ENCODE results near the gene CDH4.
"Not testable (repeated sequence)": the region's sequence is repeated elsewhere in the genome, so short reads cannot be mapped to it uniquely, and the experiment has no call there.

The CDH4 gene

DNA sequence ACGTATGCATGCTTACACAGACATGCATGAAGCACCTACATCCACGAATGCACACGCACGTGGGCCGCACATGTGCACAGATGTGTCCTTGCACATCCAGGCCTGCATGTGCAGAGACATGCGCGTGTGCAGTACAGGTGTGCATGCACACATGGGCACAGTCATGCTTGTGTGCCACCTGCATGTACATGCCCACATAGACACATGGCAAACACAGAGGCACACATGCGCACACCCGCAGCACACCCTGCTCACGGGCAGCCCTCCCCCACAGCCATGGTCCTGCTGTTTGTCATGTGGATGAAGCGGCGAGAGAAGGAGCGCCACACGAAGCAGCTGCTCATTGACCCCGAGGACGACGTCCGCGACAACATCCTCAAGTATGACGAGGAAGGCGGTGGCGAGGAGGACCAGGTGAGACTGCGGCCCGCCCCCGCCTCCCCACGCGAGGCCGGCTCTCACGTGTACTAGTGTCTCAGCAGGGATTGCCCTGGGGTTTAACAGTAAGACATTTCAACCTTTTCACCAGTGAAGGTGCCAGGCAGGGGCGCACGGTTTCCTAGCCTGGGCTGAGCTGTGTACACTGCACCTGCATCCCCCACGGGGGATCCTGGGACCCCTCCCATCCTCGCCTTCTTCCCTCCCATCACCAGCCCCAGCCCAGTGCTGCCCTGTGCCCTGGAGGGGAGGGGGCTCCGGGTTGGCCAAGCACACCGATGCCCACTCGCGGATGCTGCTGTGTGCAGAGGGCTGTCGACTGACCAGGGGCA lies 680.8 kb downstream of the CDH4 start:
- no peak for DNase-seq (ENCODE audit: low spot score)

DNA sequence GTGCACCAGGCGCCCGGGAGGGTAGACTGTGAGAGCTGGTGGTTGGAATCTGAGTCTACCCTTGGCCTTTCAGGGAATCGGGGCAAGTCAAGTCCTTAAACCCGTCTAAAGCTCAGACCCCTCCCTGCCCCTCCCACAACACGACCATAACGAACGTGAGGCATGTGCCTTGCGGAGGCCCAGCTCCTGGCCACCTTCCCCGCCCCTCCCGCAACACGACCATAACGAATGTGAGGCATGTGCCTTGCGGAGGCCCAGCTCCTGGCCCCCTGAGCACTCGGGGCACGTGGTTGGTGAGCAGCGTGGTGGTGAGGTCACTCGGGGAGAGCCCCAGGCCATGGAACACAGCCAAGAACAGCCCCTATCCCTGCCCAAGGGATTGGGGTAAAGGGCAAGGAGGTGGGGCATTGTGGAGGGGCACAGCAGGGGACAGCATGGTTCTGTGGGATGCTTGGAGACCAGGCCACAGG lies 681.5 kb downstream of the CDH4 start:
- DNase-seq (ENCODE audit: low spot score) = no peak

DNA sequence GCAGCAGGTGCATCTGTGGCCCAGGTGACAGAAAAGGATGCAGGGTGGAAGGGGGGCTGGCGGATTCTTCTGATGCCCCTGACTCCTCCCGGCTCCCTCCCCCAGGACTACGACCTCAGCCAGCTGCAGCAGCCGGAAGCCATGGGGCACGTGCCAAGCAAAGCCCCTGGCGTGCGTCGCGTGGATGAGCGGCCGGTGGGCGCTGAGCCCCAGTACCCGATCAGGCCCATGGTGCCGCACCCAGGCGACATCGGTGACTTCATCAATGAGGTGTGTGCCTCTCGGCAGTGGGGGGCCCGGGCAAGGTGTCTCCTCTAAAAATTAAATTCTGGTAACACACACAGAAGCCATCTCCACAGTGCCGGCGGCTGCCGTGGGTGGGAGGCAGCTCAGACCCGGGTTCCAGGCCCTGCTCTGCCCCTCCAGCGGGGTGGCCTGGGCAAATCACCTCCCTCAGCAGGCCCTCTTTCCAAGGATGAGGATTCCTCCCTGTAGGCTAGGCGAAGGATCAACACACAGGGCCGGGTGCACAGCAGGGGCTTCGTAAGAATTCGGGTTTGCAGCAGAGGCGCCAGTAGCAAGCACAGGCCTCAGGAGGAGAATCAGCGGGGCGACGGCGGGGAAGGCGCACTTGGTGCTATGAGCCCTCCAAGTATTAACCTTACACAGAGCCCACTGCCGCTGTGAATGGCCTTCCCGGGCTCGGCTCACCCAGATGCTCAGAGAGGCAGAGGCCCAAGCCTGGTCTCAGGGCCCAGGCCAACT lies 682.1 kb downstream of the CDH4 start:
- DNase-seq (ENCODE audit: low spot score) = no peak

DNA sequence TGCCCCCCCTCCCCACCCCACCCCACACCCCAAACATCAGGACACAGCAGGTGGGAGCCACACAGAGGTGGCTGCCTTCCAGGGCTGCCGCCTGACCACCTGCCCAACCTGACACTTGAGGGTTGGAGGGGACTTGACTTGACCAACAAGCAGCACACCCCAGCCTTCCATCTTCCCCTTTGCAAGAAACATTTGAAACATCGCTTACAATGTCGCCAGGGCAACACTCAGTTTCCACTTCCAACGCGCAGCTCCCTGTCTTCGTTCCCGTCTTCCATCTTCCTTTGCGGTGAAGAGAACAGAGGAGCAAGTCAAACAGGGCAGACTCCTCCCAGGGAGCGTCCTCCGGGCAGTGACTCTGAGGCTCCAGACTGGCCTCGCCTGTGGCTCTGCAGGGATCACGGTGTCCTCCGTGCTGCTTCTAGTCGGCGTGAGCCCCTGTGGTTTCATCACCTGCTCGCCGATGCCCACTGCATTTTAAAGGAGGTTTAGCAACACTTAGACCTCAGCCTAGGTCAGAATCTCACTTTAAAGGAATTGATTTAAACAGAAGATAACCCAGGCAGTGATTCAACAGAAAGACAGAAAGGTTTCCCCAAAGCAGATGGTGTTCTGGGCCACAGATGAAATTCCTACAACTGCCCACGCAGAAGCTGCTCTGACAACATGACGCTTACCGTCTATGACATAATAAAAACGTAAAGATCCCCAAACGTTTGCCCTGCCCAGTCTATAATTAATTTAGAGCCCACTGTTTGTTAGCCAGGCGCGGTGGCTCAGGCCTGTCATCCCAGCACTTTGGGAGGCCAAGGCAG lies 682.9 kb downstream of the CDH4 start:
- DNase-seq (ENCODE audit: low spot score) = no peak

DNA sequence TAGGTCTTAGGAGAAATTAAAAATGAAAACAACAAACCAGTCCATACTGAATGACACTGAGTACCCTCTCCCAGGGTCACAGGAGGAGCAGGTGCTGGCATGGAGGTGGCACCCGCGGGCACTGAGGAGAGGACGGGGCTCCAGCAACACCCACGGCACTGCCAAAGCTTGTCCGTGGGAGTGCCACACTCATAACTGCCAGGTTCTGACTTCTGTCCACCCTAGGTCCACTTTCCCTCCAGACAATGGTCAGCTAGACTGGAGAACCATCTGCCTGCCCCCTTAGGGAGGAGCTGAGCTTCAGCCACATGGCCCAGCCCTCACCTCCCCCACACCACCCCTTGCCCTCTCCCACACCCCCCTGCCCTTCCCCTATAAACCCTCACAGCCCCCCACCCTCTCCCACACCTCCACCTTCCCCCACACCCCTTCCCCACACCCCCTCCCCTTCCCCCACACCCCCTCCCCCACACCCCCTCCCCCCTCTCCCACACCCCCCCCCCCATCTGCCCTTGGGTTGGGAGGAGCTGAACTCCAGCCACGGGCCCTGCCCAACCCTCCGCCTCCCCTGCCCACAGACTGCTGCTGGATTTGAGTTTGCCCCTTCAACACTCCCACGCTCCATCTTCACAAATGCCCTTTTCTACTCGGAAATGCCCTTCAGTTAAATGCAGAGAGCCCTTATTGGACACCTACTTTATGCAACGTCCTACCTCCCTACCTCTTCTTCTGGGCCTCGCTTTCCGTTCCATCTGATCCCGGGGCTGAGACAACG lies 684.1 kb downstream of the CDH4 start:
- no peak for DNase-seq (ENCODE audit: low spot score)

DNA sequence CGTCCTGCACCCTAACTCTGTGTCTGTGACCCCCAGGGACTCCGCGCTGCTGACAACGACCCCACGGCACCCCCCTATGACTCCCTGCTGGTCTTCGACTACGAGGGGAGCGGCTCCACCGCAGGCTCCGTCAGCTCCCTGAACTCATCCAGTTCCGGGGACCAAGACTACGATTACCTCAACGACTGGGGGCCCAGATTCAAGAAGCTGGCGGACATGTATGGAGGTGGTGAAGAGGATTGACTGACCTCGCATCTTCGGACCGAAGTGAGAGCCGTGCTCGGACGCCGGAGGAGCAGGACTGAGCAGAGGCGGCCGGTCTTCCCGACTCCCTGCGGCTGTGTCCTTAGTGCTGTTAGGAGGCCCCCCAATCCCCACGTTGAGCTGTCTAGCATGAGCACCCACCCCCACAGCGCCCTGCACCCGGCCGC lies 684.7 kb downstream of the CDH4 start:
- no peak for DNase-seq (ENCODE audit: low spot score)

DNA sequence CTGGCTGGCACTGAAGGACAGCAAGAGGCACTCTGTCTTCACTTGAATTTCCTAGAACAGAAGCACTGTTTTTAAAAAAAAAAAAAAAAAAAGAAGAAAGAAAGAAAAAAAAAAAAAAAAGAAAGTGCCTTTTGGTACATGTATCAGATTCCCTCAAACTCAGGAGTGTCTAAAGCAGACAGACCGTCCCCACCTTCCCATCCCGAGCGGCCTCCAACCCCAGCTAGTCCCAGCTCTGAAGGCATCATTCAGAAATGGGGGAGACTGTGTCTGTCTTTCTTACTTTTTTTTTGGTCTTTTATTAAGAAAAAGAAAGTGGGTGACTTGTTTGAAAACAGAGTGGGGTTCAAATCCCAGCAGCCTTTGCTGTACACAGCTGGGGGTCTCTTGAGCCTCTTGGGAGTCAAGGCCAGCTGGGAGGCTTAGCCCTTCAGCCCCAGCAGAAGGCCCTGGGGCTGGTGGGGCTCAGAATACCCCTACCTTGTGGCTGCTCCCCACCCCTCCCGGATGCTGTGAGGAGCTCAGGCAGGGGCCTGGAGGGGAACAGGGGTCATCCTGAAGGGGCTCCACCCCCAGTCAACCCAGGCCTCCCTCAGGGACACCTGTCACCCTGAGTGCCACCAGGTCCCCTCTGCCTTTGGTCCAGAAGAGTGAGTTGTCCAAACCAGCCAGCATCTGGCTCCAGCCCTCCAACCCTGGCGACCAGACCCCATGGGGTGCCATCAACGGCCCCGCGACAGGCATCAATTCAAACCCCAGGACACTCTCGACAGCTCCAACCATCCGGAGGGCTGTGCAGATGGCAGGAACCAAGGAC lies 685.3 kb downstream of the CDH4 start:
- DNase-seq (ENCODE audit: low spot score) = no peak

DNA sequence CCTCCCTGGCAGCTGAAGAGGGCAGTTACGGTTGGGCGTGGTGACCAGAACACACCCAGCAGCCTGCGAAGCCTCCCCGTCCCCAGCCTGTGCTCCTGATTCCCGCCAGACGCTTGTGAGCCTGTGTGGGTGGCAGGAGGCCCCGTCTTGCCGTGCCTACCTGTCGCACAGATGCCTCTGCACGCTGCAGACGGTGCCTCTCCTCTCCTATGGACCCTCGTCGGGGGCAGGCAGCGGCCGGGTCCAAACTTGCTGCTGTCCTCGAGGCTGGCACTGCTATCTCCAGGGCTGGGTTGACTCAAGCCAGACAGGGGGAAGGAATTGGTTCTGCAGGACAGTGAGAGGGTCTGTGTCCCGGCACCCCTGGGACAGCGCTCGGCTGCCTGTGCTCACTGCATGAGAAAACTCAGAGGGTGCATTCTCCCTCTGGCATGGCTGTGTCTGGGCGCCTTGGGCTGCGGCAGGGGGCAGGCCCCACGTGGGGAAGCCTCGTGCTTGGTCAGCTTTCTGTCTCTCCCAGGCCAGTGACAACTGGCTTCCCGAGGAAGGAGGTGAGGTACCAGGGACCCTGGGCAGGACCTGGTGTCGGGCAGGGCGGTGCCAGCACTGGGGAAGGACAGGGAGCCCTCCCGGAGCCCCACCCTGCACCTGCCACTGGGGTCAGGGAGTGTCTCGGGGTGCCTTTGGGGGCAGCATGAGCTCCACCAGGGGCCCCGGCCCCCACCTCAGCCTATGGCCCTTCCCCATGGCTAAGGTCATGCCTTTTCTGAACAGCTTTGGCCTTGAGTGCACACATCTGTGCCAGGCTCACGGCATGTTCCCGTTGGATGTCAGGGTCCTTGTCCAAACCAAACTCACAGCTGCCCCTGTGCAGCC lies 686.1 kb downstream of the CDH4 start:
- no peak for DNase-seq (ENCODE audit: low spot score)

DNA sequence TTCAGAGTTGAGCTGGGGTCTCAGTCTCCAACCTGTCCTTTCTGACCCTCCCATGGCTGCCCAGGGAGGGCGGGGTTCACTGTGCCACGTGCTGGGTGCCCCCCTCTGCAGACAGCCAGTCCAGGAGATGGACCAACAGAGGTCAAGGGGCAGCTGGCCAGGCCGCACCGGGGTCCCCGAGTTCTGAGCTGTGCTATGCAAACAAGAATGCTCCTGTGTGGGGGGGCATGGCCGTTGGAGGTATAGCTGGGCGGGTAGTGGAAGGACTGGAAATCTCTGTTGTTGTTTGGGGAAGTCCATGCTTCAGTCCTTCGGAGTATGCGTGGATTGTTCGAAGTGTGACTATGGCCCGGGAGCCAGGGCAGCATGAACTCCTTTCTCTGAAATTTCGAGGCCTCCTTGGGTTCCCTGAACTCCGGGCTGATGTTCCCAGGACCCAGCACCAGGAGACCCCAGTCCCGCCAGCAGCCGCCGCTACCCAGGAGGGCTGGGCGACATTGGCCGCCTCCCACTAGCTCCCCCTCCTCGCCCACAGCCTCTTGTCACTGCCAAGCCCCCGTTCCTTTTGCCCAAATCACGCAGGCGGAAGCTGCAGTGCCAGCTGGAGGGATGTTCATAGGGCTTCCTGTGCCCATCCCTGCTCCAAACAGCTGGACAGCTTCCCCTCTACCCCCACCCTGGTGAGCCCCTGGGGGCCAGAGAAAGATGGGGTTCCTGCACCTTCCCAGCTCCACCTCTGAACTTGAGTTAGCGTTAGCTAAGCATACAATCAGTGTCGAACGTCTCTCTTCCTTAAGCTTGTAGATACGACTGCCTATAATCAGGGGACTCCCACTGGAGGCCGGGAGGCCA lies 687.0 kb downstream of the CDH4 start:
- DNase-seq (ENCODE audit: low spot score) = no peak

DNA sequence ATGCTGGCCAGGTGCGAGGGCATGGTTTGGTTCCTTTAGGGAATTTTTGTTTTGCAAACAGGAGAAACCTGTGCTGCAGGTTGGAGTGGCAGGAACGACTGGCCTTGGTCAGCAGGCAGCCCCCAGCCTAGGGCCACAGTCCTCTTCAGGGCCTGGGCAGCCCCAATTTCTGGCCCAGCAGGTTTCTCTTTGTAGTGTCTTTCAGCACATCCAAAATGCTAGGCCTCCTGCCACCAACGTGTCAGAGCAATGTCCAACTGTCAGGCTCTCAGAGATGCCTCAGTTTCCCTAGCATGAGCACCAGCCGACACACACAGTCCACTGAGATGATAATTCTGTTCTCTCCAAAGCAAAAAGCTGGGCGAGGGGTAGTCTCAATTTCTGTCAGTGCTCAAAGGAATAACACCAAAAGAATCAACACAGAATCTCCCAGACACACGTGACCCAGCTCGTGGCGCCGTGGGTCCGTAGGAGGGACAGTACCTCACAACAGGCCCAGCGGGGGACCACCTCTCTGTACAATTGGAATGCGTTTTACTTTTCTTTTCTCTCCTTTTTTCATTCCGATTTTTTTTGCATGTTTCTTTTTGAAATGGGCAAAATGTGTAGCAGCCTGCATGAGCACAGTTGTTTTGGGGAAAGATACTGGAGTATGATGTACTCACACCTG lies 687.8 kb downstream of the CDH4 start:
- no peak for DNase-seq (ENCODE audit: low spot score)

DNA sequence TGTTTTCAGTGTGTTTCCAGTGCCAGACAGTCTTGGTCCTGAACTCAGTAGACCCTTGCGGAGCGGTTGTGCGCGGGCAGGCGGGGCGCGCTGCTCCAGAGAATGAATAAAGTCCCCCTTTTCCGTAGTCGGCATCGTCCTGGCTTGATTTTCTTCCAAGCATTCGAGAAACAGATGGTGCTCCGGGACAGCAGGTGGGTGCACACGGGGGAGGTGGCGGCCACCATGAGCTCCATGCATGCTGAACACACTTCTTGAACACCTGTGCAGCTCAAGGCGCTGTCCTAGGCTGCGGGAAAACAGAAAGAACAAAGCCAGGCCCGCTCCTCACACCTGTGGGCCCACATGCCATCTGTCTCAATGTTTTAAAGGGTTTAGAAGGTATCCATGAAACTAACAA lies 688.4 kb downstream of the CDH4 start:
- DNase-seq (ENCODE audit: low spot score) = no peak

DNA sequence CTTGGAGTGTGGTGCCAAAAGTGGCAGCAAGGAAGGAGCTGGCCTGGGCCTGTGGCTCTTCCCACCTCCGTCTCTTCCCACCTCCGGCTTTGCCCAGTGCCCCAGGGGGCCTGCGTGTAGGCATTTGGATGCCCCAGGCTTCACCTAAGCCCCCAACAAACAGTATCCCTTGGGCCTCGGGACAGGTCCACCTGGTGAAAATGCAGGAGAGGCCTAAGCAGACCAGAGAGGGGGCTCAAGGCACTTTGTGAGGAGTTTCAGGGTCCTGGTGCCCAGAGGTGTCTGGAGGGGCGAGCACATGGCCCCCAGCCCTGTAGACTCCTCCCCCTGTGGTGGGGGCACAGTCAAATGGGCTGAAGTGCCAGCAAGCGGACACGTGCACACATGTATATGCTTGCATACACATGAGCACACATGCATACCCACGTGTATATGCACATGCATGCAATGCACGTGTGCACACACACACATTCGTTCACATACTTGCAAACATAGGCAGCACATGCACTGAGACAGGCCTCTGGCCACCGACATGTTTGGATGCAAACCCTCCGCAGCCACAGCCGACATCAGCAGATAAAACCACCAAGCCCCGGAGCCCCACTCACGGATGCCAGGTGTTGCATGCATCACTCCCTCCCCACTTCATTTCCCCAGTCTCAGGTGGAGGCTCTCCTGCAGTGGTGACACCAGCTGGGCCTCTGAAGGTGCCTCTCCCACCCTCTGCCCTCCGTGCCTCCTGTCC lies 689.1 kb downstream of the CDH4 start:
- DNase-seq (ENCODE audit: low spot score) = no peak

DNA sequence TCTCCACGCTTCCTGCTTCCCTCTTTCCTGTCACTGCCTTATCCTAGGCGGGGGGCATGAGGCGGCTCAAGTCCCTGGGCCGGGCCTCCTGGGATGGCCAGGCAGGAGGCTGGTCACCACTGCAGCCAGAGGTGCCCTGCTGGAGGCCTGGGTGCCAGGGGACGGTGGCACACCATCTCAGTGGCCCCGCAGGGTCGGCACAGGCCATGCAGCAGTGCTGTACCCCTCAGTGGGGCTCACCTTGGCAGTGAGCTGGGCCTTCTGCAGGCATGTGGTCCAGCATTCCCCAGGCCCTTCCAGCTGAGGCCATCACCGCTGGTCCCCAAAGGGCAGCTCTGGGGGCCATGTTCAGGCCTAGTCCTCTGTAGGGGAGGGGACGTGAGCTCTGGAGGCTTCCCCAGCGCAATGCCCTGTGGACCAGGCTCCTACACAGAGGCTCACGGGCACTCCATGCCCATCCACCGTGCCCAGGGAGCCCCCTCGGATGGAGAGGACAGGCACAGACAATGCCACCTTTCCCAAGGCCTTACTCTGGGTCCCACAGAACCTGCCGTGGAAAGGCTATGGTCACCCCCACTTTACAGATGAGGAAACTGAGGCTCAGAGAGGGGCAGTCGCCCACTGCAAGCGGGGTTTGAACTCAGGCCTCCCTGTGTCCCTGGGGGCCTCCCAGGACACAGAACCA lies 689.8 kb downstream of the CDH4 start:
- DNase-seq (ENCODE audit: low spot score) = no peak

DNA sequence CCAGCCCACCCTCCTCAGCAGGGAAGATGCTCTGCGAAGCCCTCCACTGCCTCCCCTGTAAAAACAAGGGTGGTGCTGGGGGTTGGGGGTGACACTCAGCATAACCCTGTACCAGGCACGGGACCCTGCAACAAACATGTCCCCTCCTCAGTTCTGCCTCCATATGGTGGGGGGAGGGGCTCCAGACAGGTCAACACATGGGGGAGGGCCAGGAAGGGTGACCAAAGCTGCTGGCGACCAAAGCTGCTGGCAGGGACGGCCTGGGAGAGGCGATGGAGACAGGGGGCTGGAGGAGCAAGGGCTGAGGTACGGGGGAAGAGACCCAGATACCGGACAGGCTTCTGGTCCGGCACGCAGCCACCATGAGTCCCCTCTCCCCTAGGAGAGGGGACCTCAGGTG lies 690.5 kb downstream of the CDH4 start:
- DNase-seq (ENCODE audit: low spot score) = no peak

DNA sequence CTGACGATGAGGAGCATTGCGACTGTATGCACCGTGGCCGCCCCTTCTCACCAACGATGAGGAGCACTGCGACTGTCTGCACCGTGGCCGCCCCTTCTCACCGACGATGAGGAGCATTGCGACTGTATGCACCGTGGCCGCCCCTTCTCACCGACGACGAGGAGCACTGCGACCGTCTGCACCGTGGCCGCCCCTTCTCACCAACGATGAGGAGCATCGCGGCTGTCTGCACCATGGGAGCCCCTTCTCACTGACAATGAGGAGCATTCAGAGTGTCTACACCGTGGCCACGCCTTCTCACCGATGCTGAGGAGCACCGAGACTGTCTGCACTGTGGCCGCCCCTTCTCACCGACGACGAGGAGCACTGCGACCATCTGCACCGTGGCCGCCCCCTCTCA lies 692.9 kb downstream of the CDH4 start:
- not testable (repeated sequence) for DNase-seq (ENCODE audit: low spot score)

DNA sequence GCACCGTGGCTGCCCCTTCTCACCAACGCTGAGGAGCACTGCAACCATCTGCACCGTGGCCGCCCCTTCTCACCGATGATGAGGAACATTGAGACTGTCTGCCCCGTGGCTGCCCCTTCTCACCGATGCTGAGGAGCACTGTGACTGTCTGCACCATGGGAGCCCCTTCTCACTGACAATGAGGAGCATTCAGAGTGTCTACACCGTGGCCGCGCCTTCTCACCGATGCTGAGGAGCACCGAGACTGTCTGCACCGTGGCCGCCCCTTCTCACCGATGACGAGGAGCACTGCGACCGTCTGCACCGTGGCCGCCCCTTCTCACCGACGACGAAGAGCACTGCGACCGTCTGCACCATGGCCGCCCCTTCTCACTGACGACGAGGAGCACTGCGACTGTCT lies 693.4 kb downstream of the CDH4 start:
- DNase-seq (ENCODE audit: low spot score) = not testable (repeated sequence)

DNA sequence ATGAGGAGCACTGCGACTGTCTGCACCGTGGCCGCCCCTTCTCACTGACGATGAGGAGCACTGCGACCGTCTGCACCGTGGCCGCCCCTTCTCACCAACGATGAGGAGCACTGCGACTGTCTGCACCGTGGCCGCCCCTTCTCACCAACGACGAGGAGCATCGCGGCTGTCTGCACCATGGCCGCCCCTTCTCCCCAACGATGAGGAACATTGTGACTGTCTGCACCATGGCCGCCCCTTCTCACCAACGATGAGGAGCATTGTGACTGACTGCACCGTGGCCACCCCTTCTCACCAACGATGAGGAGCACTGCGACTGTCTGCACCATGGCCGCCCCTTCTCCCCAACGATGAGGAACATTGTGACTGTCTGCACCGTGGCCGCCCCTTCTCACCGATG lies 696.0 kb downstream of the CDH4 start:
- not testable (repeated sequence) for DNase-seq (ENCODE audit: low spot score)
